Panc1 (cell line): Measurements from ENCODE around the gene GRID1.

Experiments
- CTCF ChIP-seq: fragments of 450-650 bp; IDR thresholded peaks from 2 replicates; pipeline ENCODE4 v1.5.1; 2017; ENCODE audit warnings: mild to moderate bottlenecking
- SIN3A ChIP-seq: IDR thresholded peaks from 2 replicates; pipeline ENCODE4 v1.6.1; 2012; ENCODE audit warnings: low read depth, mild to moderate bottlenecking, low read length, moderate library complexity, borderline replicate concordance; ENCODE audit not compliant: insufficient read depth

GRCh38 chr10:86104156-86104555 is 262.4 kb downstream of the GRID1 start:
- TF ChIP-seq CTCF (no peak), SIN3A (no peak)
